T-cell (primary cell): ENCODE results near the gene CDKN2AIP. TPM values are rescaled to one million over a fixed set of nuclear protein-coding genes. Genes with fewer than 3 reads are reported as not detected.
"Not testable (repeated sequence)": the region's sequence is repeated elsewhere in the genome, so short reads cannot be mapped to it uniquely, and the experiment has no call there.

ENCODE experiments used
- ATAC-seq, 4 experiments: fragments of 200-7000 bp in 3 of 4; fragments of 150-1000 bp in 1 of 4; cut with Tn5 transposase; replicated peaks in 1 of 4; 1 replicate in 3 of 4; 2 replicates in 1 of 4; pipeline ENCODE4 v1.10.0; 2021; ENCODE audit warnings: moderate library complexity in 3 of 4, mild to moderate bottlenecking in 2 of 4, moderate number of reproducible peaks in 1 of 4
- CTCF ChIA-PET, 2 donors: fragments of 300-600 bp; sonication (Branson Sonifier 250); formaldehyde crosslinking; loops; one replicate each; lab custom pipeline; 2022; ENCODE audit warnings: antibody characterized with exemption in 2 of 2; lab: Charles Lee
- POLR2A ChIA-PET, 2 donors: fragments of 300-600 bp; sonication (Branson Sonifier 250); formaldehyde crosslinking; loops; one replicate each; lab custom pipeline; 2022; ENCODE audit warnings: antibody characterized with exemption in 2 of 2; lab: Charles Lee
- DNase-seq, 35 experiments: peaks; one replicate each; pipeline versions ENCODE4 v3.0.0 to v3.0.0-alpha.2; 2013 to 2023
- H3K27ac ChIP-seq: one replicate; pipeline ENCODE4 v1.5.1; 2013; ENCODE audit warnings: low read length
- H3K27me3 ChIP-seq, 2 experiments: replicated peaks in 1 of 2; 1 replicate in 1 of 2; 2 replicates in 1 of 2; pipeline versions ENCODE4 v1.6.1 to v1.7.0; 2013; ENCODE audit warnings: low read length in 1 of 2, mixed read lengths in 1 of 2; ENCODE audit not compliant: control insufficient read depth in 2 of 2, insufficient read depth in 2 of 2; ENCODE audit errors: extremely low read depth in 1 of 2
- H3K36me3 ChIP-seq, 2 donors: 1 replicate in 1 of 2; 2 replicates in 1 of 2; pipeline versions ENCODE4 v1.6.1 to v1.7.0; 2013; ENCODE audit warnings: low read length in 1 of 2; ENCODE audit not compliant: control insufficient read depth in 2 of 2, insufficient read depth in 1 of 2; ENCODE audit errors: extremely low read depth in 1 of 2
- H3K4me1 ChIP-seq, 2 experiments: 1 replicate in 1 of 2; 2 replicates in 1 of 2; pipeline versions ENCODE4 v1.6.1 to v1.7.0; 2013; ENCODE audit warnings: low read length in 2 of 2, mixed read lengths in 1 of 2; ENCODE audit not compliant: insufficient read depth in 2 of 2, control insufficient read depth in 1 of 2; ENCODE audit errors: extremely low read depth in 1 of 2
- H3K4me3 ChIP-seq, 2 donors: 1 replicate in 1 of 2; 2 replicates in 1 of 2; pipeline versions ENCODE4 v1.5.1 to v1.7.0; 2013; ENCODE audit warnings: mild to moderate bottlenecking in 2 of 2, low read length in 1 of 2, moderate library complexity in 1 of 2; ENCODE audit not compliant: control insufficient read depth in 1 of 2; ENCODE audit errors: extremely low read depth in 1 of 2
- H3K9me3 ChIP-seq: 2 replicates; pipeline ENCODE4 v1.7.0; 2013
- H3K27ac Mint-ChIP-seq, 2 donors: one replicate each; pipeline ENCODE4 v1.8.0; 2020 to 2021; ENCODE audit warnings: mild to moderate bottlenecking in 2 of 2, mixed read lengths in 2 of 2
- H3K27me3 Mint-ChIP-seq, 2 donors: one replicate each; pipeline ENCODE4 v1.8.0; 2021 to 2022; ENCODE audit warnings: mixed read lengths in 2 of 2
- H3K36me3 Mint-ChIP-seq: one replicate; pipeline ENCODE4 v1.8.0; 2021; ENCODE audit warnings: mixed read lengths
- H3K4me1 Mint-ChIP-seq, 3 donors: one replicate each; pipeline ENCODE4 v1.8.0; 2020 to 2022; ENCODE audit warnings: mixed read lengths in 3 of 3, mild to moderate bottlenecking in 1 of 3
- H3K4me3 Mint-ChIP-seq, 3 donors: one replicate each; pipeline ENCODE4 v1.8.0; 2020 to 2022; ENCODE audit warnings: mild to moderate bottlenecking in 3 of 3, mixed read lengths in 3 of 3, moderate library complexity in 3 of 3
- H3K9me3 Mint-ChIP-seq, 3 donors: one replicate each; pipeline ENCODE4 v1.8.0; 2020 to 2022; ENCODE audit warnings: mixed read lengths in 3 of 3
- WGBS: methylation state at CpG from one replicate; pipeline ENCODE4 v1.1.5; 2013; ENCODE audit warnings: missing lambda C conversion rate; ENCODE audit not compliant: insufficient coverage; 5-methylcytosine and 5-hydroxymethylcytosine counted together
- total RNA-seq, 35 experiments: library from RNA in 6 of 35; stranded (reverse) in 6 of 35; fragments of 120-200 nt in 1 of 35; gene quantifications; one replicate each; pipeline versions ENCODE4 v1.2.1 to v1.2.4 and lab custom pipeline; 2013 to 2026

CDKN2AIP gene
- total RNA-seq, 5 donors from 2014 or later (not counting 1 experiment from before 2014, with no cell fraction given): 33.0 to 46.6 (median 42.7) TPM

DNA sequence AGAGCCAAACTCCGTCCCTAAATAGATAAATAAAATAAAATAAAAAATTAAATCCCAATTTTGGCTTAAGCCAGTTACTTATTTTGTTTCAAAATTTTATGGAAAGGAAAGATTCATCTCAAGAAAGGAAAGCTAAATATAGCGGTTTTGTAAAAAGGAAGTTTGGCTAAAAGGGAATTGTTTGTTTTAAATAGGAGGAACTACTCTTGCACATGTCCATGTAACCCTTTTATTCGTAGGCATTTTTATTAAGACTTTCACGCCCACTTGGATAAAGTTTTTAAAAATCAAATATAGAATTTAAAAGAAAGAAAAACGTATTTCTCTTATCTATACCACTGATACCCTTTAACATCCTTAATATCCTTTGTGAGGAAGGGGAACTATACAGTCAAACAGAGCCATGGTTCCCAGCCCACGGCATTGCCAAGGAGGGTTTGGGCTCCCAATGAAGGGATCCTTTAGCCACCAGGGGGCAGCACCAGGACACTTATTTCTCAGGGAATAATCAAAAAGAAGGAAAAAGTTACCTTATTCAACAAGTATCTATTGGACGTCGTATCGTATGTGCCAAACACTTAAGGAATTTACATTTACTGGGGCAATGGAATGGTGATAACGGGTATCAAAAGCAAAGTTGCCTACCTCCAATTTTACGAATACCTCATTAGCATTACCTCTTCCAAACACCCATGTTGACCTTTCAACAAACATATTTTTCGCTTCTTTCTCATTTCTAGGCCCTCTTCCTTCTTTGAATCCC, 27.7 kb downstream of the CDKN2AIP start:
- H3K36me3 Mint-ChIP-seq: no peaks in the 10 kb centered on the region
- no CpG with 5 or more reads among the region's 12 CpGs for WGBS
- POLR2A ChIA-PET: interaction anchor here in 1 of 2 donors (0.5 to 0.6 kb wide), 2 partner anchors 9 to 166 kb away, joined by 3 read pairs; no protein-coding TSS in a partner anchor
- Histone ChIP-seq H3K27ac (no peak overlapping the region), H3K9me3 (no peaks in the 10 kb centered on the region), H3K4me1 (no peaks in the 10 kb centered on the region), H3K4me3 (no peak overlapping the region), H3K36me3 (no peaks in the 10 kb centered on the region), H3K27me3 (no peaks in the 10 kb centered on the region)
- peaks cover 0 to 5% (median 4%) of the 10 kb centered on the region in 3 donors for H3K4me1 Mint-ChIP-seq
- H3K27me3 Mint-ChIP-seq: no peaks in the 10 kb centered on the region
- H3K9me3 Mint-ChIP-seq: no peaks in the 10 kb centered on the region
- ATAC-seq (peak; percentile 52 to 81 (median 64)), DNase-seq (peak; percentile 36 to 88 (median 74))
- CTCF ChIA-PET: interaction anchor here (0.6 to 1.1 kb wide), 3 partner anchors 10 to 248 kb away, joined by 3 to 4 read pairs (median 3); no protein-coding TSS in a partner anchor
- no peak overlapping the region for H3K4me3 Mint-ChIP-seq
- H3K27ac Mint-ChIP-seq: no peak overlapping the region

DNA sequence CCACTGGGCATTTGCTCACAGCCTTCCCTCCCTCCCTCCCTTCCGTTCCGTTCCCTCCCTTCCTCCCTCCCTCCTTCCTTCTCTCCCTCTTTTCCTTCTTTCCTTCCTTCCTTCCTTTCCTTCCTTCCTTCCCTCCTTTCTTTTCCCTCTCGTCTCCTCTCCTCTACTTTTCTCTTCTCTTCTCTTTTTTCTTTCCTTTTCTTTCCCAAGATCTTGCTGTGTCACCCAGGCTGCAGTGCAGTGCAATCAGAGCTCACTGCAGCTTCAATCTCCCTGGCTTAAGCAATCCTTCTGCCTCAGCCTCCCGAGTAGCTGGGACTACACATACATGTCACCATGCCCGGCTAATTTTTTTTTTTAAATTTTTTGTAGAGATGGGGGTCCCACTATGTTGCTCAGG, 33.7 kb downstream of the CDKN2AIP start:
- H3K36me3 ChIP-seq: no peaks in the 10 kb centered on the region
- H3K4me1 Mint-ChIP-seq: no peaks in the 10 kb centered on the region
- peaks cover 2 to 4% of the 10 kb centered on the region in 2 donors for H3K27me3 Mint-ChIP-seq
- no peak for DNase-seq
- H3K27me3 ChIP-seq: peaks cover 0 to 5% of the 10 kb centered on the region in 2 experiments
- H3K4me1 ChIP-seq: no peaks in the 10 kb centered on the region
- no peaks in the 10 kb centered on the region for H3K9me3 Mint-ChIP-seq
- CTCF ChIA-PET: interaction anchor here (0.9 to 1.4 kb wide), 2 partner anchors 25 to 30 kb away, joined by 3 to 4 read pairs; no protein-coding TSS in a partner anchor
- no peaks in the 10 kb centered on the region for H3K9me3 ChIP-seq
- POLR2A ChIA-PET: no interaction called here
- no peak overlapping the region for H3K27ac Mint-ChIP-seq
- ATAC-seq: no peak
- H3K4me3 ChIP-seq: no peak overlapping the region
- H3K36me3 Mint-ChIP-seq: no peaks in the 10 kb centered on the region
- WGBS: 84% methylated on average over 3 of the region's 5 CpGs
- no peak overlapping the region for H3K4me3 Mint-ChIP-seq
- no peak overlapping the region for H3K27ac ChIP-seq

DNA sequence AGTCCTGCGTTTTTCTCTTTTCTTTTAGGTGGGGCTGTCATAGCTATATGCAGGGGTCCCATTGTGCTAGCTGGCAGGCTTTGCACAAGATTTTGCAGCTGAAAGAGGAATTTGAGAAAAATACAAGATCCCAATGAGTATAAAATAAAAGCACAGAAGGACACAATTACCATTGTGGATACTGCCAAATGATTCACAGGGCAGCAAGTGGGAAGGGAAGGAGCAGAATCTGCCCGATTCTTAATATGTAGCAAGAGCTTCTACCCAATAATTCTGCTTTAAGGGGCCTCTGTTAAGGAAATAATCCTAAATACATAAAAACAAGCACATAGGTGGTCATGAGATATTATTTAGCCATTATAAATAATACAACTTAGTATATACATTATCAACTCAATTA, 34.5 kb downstream of the CDKN2AIP start:
- Mint-ChIP-seq H3K9me3 (no peaks in the 10 kb centered on the region), H3K27ac (no peak overlapping the region), H3K27me3 (peaks cover 2 to 4% of the 10 kb centered on the region in 2 donors), H3K4me3 (no peak overlapping the region), H3K36me3 (no peaks in the 10 kb centered on the region), H3K4me1 (no peaks in the 10 kb centered on the region)
- ATAC-seq (no peak), DNase-seq (no peak)
- 80% methylated on average over 1 of the region's 2 CpGs for WGBS
- H3K27ac ChIP-seq: no peak overlapping the region
- H3K36me3 ChIP-seq: no peaks in the 10 kb centered on the region
- peaks cover 0 to 5% of the 10 kb centered on the region in 2 experiments for H3K27me3 ChIP-seq
- H3K4me1 ChIP-seq: no peaks in the 10 kb centered on the region
- H3K4me3 ChIP-seq: no peak overlapping the region
- ChIA-PET POLR2A (no interaction called here), CTCF (interaction anchor here (0.9 to 1.4 kb wide), 2 partner anchors 26 to 31 kb away, joined by 3 to 4 read pairs; no protein-coding TSS in a partner anchor)
- no peaks in the 10 kb centered on the region for H3K9me3 ChIP-seq

- H3K27me3 ChIP-seq, CTCF ChIA-PET, H3K27ac Mint-ChIP-seq, H3K27me3 Mint-ChIP-seq, H3K4me3 Mint-ChIP-seq, POLR2A ChIA-PET, ATAC-seq, H3K9me3 ChIP-seq, H3K36me3 Mint-ChIP-seq, H3K9me3 Mint-ChIP-seq, DNase-seq, H3K4me1 ChIP-seq, H3K27ac ChIP-seq, H3K36me3 ChIP-seq, H3K4me3 ChIP-seq, H3K4me1 Mint-ChIP-seq: not testable (repeated sequence)
- WGBS: 100% methylated on average over 1 of the region's 33 CpGs
Observed at GRCh38 chr4:183482515-183483095, 38.2 kb downstream of the CDKN2AIP start.

- Histone ChIP-seq H3K27ac (no peak overlapping the region), H3K4me3 (no peak overlapping the region), H3K4me1 (no peaks in the 10 kb centered on the region), H3K27me3 (peaks cover 0 to 5% of the 10 kb centered on the region in 2 experiments), H3K9me3 (no peaks in the 10 kb centered on the region), H3K36me3 (no peaks in the 10 kb centered on the region)
- no peaks in the 10 kb centered on the region for H3K36me3 Mint-ChIP-seq
- ATAC-seq: no peak
- no peaks in the 10 kb centered on the region for H3K4me1 Mint-ChIP-seq
- POLR2A ChIA-PET: no interaction called here
- H3K9me3 Mint-ChIP-seq: no peaks in the 10 kb centered on the region
- WGBS: 93% methylated on average over 3 of the region's 7 CpGs
- CTCF ChIA-PET: no interaction called here
- no peaks in the 10 kb centered on the region for H3K27me3 Mint-ChIP-seq
- H3K4me3 Mint-ChIP-seq: no peak overlapping the region
- DNase-seq: no peak
- H3K27ac Mint-ChIP-seq: no peak overlapping the region
Observed at GRCh38 chr4:183483997-183484396, 39.6 kb downstream of the CDKN2AIP start.

DNA sequence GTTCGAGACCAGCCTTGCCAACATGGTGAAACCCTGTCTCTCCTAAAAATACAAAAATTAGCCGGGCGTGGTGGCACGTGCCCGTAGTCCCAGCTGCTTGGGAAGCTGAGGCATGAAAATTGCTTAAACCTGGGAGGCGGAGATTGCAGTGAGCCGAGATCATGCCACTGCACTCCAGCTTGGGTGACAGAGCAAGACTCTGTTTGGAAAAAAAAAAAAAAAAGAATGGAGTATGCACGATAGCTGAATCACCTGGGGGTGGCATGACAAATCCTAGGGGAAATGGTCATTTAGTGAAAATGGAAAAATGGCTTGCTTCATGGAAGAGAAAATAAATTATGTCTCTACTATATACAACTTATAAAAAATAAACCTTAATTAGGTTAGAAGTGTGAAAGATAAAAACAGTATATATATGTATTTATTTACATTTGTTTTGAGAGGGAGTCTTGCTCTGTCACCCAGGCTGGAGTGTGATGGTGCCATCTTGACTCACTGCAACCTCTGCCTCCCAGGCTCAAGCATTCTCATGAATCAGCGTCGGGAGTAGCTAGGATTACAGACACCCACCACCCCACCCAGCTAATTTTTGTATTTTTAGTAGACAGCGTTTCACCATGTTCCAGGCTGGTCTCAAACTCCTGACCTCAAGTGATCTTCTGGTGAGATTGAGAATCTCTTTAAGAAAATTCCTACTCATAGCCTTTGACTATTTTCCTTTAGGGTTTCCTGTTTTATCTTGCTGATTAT, 41.1 kb downstream of the CDKN2AIP start:
- Histone ChIP-seq H3K27ac (no peak overlapping the region), H3K36me3 (no peaks in the 10 kb centered on the region), H3K4me3 (no peak overlapping the region), H3K4me1 (no peaks in the 10 kb centered on the region), H3K9me3 (no peaks in the 10 kb centered on the region), H3K27me3 (no peaks in the 10 kb centered on the region)
- DNase-seq (no peak), ATAC-seq (no peak)
- Mint-ChIP-seq H3K27me3 (no peaks in the 10 kb centered on the region), H3K36me3 (no peaks in the 10 kb centered on the region), H3K4me3 (no peak overlapping the region), H3K27ac (no peak overlapping the region), H3K9me3 (no peaks in the 10 kb centered on the region), H3K4me1 (no peaks in the 10 kb centered on the region)
- CTCF ChIA-PET: no interaction called here
- POLR2A ChIA-PET: interaction anchor here in 1 of 2 donors (0.6 kb wide), 1 partner anchor 19 kb away, joined by 3 read pairs; no protein-coding TSS in a partner anchor
- WGBS: no CpG with 5 or more reads among the region's 11 CpGs
